HG03378 (cell line): Measurements from ENCODE around the gene HTR1E.
"Not testable (repeated sequence)": the region's sequence is repeated elsewhere in the genome, so short reads cannot be mapped to it uniquely, and the experiment has no call there.

Source experiments
- ATAC-seq: cut with Tn5 transposase; IDR thresholded peaks from one replicate; pipeline ENCODE4 v1.9.1; 2021; ENCODE audit warnings: mild to moderate bottlenecking, moderate library complexity; ENCODE audit not compliant: unreplicated experiment

Gene HTR1E

DNA sequence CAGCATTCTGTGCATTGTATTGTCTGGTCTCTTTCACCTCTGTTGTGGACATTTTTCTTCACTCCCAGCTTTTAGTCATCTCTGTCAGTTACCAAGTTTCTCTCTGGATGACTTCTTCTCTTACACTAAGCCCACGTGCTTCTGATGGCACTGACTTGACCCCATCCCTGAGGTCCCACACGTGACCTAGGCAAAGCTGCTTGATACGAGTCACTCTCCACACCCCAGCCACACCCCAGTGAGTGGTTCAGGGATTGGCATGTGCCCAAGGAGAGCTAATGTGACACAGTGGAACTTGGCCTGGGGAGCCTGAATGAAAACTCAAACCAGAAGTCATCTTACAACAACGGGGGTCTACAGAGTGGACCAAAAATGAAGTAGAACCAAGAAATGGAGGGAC lies 32.2 kb downstream of the HTR1E start:
- no peak for ATAC-seq

GRCh38 chr6:86973088-86973487 lies 35.8 kb downstream of the HTR1E start:
- no peak for ATAC-seq

GRCh38 chr6:86978251-86978650 lies 40.9 kb downstream of the HTR1E start:
- ATAC-seq, result no peak

DNA sequence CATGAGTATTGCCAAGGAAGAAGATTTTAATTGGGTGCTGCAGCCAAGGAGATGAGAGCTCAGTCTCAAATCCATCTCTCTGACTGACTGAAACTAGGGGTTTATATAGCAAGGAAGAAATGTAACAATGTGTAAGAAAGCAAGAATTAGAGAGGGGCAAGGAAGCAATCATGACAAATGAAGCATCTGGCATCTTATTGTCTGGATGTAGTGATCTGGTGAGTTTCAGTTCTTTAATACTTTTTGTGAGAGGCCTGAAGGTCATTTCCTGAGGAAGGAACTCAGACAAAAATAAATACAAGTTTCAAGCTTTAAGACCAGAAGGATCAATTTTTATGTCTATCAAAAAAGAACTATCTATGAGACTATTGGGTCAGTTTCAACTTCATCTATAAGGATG lies 64.2 kb downstream of the HTR1E start:
- ATAC-seq, result no peak

GRCh38 chr6:87002391-87002790 lies 65.1 kb downstream of the HTR1E start:
- not testable (repeated sequence) for ATAC-seq

DNA sequence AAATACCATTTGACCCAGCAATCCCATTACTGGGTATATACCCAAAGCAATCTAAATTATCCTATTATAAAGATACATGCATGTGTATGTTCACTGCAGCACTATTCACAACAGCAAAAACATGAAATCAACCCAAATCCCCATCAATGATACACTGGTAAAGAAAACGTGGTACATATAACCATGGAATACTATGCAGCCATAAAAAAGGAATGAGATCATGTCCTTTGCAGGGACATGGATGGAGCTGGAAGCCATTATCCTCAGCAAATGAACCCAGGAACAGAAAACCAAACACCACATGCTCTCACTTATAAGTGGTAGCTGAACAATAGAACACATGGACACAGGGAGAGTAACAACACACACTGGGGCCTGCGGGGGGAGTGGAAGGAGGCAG lies 69.2 kb downstream of the HTR1E start:
- not testable (repeated sequence) for ATAC-seq

GRCh38 chr6:87009581-87009980 lies 72.3 kb downstream of the HTR1E start:
- not testable (repeated sequence) for ATAC-seq

DNA sequence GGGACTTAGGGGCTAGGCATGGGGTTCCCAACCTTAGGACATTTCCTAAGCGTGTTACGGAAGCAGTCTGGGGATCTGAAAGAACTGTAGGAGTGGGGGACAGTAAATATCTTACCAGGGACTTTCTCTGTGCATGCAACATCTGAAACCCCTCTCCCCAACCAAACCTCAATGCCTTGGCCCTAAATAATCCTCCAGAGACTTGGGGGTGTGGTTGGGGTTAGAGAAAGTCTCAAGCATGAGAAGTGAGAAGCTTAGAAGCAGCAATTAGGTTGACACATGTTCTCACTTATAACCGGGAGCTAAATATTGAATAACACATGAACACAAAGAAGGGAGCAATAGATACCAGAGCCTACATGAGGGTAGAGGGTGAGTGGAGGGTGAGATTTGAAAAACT lies 74.7 kb downstream of the HTR1E start:
- no peak for ATAC-seq

- no peak for ATAC-seq
Measured at GRCh38 chr6:87012743-87013142, 75.4 kb downstream of the HTR1E start.

DNA sequence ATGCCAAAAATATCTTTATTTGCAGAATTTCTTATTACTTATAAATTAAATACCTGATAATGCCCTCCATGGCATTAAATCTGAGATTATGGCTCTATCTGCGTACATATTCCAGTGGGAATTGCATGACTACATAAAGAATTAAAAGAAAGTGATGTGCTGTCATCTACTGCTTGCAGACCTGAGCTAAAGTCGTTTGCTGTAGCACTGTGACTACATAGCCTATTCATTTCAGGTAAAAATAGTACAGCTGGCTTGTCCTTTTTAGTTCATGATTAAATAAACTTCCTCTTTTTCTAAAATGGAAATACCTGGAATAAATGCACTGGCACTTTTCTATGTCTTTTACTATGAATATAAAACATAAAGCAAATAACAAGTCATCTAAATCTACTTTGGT lies 79.4 kb downstream of the HTR1E start:
- no peak for ATAC-seq

GRCh38 chr6:87027021-87027420 lies 89.7 kb downstream of the HTR1E start:
- ATAC-seq, result no peak

DNA sequence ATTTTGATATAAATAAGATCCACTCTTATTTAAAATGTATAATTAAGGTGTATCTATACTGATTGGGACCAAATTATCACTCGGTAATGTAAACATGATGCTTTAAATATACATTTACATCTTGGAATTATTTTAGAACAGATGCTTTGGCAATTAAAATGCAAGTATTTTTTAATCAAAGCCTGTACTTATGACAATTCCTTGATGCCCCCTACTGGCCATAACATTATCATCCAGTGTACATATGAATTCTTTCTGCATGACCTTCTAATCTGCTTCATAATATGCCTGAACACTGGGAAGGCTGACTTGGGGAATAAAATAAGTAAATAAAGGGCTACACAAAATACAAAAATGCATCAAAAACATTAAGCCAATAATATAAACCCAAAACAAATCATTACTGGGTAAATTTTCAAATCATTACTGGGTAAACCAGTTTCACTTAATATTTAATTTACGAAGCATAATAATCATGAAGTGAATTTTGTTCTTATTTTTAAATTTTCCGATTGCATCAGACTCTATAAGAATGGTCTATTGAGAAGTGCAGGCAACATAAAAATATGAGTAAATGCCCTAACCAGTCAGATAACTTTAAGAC lies 92.5 kb downstream of the HTR1E start:
- no peak for ATAC-seq

- no peak for ATAC-seq
Measured at GRCh38 chr6:87040729-87041128, 103.4 kb downstream of the HTR1E start.

DNA sequence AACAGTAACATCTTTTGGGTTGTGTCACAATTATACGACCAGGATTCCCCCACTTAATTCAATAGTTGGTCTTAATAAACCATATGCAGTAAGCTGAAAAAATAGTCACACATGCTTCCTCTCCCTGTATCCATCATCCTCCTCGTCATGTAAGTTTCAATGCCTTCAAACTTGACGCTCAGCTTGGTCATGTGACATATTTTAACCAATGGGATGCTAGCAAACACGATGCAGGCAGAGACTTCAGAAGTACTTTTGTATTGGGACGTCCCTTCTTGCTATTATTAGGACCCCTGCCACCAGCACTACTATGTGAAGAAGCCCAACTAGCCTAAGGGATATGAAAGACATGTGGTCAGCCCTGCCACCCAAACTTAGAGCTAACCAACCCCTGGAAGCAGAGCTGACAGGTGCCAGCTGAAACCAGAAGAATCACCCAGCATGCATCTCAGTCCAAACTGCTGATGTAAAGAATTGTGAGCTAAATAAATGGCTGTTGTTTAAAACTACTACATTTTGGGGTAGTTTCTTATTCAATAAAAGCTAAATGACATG lies 108.3 kb downstream of the HTR1E start:
- ATAC-seq, result no peak

GRCh38 chr6:87049779-87050178 lies 112.5 kb downstream of the HTR1E start:
- ATAC-seq, result peak; percentile 66

DNA sequence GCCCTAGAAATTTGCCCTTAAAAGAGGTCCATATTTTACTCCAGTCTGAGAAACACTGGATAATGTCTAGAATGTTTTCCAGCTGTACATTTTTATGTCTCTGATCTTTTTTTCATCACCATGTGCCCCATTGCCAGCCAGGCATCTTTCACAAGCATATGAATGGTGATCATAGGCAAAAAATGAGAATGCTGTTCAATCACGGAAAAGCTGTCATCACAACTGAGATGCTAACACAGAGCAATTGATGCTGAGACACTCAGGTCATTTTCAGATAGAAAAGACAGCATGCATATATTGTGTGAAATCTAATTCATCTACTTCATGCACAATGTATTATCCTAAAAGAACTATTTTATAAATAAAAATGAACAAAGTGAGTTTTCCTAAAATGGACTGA lies 116.0 kb downstream of the HTR1E start:
- no peak for ATAC-seq

- no peak for ATAC-seq
Measured at GRCh38 chr6:87054143-87054833, 117.0 kb downstream of the HTR1E start.

GRCh38 chr6:87059943-87060342 lies 122.6 kb downstream of the HTR1E start:
- ATAC-seq, result no peak

DNA sequence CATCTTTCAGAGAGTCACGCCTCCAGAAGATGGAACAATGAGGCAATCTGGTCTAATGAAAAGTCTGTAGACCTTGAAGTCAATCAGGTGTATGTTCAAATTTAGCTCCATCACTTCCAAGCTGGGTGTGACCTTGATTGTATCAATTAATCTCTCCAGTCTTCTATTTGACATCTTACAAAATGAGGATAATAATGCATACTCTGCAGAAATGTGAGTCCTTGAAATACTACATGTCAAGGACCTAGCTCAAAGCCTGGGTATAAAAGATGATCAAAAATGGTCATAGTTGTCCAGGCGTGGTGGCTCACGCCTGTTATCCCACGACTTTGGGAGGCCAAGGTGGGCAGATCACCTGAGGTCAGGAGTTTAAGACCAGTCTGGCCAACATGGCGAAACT lies 127.8 kb downstream of the HTR1E start:
- ATAC-seq, result no peak
